ENCODE data around the gene BRME1. TPM values are rescaled to one million over a fixed set of nuclear protein-coding genes. Genes with fewer than 3 reads are reported as not detected.

Gene BRME1
- total and polyA plus RNA-seq, 2 of the 13 experiments (the other 11 are each of a cell fraction or from before 2014, with no cell fraction given): 0.74 to 1.5 TPM

DNA sequence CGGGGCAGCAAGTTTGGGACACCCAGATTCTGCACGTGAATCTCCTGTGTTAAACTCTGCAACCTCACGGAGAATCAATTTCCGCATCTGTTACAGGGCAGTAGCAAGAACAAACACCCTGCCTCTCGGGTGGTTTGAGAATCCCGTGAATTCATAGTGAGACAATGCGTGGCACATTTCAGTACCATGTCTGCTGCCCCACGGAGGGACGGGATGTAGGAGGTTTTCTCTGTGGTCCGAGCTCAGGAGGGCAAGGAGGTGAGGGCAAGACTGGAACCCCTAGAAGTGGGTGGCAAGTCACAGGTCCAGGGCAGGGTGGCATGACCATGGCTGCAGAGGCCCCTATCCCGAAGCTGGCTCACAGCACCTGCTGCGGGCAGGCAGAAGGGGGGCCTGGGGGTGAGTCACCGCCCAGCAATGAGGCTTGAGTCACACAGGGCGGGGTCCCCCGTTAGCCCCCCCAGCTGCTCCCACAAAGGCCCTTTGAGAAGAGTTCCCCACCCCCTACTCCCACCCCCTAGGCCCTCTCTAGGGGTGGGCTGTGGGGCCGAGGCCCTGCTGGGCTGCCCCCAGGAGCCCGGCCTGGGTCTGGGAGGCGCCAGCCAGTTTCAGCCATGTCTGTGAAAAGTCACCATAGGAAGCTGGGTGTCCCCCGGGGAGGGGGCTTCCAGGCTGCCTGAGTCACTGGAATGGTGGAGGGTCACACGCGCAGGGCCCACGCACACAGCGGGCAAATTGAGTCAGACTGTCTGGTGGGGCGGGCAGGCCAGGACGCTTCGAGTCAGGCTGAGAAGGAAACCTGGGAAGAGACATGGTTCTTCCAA is 54.8 kb downstream of the BRME1 start (continued):
- TF ChIP-seq, protein P1, sequence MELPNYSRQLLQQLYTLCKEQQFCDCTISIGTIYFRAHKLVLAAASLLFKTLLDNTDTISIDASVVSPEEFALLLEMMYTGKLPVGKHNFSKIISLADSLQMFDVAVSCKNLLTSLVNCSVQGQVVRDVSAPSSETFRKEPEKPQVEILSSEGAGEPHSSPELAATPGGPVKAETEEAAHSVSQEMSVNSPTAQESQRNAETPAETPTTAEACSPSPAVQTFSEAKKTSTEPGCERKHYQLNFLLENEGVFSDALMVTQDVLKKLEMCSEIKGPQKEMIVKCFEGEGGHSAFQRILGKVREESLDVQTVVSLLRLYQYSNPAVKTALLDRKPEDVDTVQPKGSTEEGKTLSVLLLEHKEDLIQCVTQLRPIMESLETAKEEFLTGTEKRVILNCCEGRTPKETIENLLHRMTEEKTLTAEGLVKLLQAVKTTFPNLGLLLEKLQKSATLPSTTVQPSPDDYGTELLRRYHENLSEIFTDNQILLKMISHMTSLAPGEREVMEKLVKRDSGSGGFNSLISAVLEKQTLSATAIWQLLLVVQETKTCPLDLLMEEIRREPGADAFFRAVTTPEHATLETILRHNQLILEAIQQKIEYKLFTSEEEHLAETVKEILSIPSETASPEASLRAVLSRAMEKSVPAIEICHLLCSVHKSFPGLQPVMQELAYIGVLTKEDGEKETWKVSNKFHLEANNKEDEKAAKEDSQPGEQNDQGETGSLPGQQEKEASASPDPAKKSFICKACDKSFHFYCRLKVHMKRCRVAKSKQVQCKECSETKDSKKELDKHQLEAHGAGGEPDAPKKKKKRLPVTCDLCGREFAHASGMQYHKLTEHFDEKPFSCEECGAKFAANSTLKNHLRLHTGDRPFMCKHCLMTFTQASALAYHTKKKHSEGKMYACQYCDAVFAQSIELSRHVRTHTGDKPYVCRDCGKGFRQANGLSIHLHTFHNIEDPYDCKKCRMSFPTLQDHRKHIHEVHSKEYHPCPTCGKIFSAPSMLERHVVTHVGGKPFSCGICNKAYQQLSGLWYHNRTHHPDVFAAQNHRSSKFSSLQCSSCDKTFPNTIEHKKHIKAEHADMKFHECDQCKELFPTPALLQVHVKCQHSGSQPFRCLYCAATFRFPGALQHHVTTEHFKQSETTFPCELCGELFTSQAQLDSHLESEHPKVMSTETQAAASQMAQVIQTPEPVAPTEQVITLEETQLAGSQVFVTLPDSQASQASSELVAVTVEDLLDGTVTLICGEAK (IDR thresholded peaks at IDR 0.05): no peak
- TF ChIP-seq, protein P1 (CRISPR knock-in tag; IDR thresholded peaks at IDR 0.05): no peak
- TF ChIP-seq KMT2B (CRISPR knock-in tag; IDR thresholded peaks at IDR 0.05) (no peak), TOPORS (CRISPR knock-in tag; IDR thresholded peaks at IDR 0.05) (no peak), ZNF549 (CRISPR knock-in tag; IDR thresholded peaks at IDR 0.05) (no peak), SALL2 (CRISPR knock-in tag; IDR thresholded peaks at IDR 0.05) (no peak), RAD51 (IDR thresholded peaks at IDR 0.05; ENCODE audit: borderline replicate concordance) (no peak), CCDC6 (CRISPR knock-in tag; IDR thresholded peaks at IDR 0.05) (no peak), TBL1XR1 (IDR thresholded peaks at IDR 0.05; ENCODE audit: borderline replicate concordance, low read length, partially characterized antibody) (peak; percentile 52), SRSF9 (IDR thresholded peaks at IDR 0.05; ENCODE audit: borderline replicate concordance, insufficient read depth, low read depth, low read length, poor library complexity, severe bottlenecking) (no peak), HMGA1 (CRISPR knock-in tag; conservative IDR thresholded peaks at IDR 0.05) (no peak), CHD4 (IDR thresholded peaks at IDR 0.05; ENCODE audit: borderline replicate concordance, low read length) (peak; percentile 8; the same call in 1 of the 2 replicates), RFX3 (CRISPR knock-in tag; IDR thresholded peaks at IDR 0.05) (no peak), AGO1 (IDR thresholded peaks at IDR 0.05; ENCODE audit: low read depth, low read length, poor library complexity, severe bottlenecking) (no peak)
- TF ChIP-seq, protein P2, sequence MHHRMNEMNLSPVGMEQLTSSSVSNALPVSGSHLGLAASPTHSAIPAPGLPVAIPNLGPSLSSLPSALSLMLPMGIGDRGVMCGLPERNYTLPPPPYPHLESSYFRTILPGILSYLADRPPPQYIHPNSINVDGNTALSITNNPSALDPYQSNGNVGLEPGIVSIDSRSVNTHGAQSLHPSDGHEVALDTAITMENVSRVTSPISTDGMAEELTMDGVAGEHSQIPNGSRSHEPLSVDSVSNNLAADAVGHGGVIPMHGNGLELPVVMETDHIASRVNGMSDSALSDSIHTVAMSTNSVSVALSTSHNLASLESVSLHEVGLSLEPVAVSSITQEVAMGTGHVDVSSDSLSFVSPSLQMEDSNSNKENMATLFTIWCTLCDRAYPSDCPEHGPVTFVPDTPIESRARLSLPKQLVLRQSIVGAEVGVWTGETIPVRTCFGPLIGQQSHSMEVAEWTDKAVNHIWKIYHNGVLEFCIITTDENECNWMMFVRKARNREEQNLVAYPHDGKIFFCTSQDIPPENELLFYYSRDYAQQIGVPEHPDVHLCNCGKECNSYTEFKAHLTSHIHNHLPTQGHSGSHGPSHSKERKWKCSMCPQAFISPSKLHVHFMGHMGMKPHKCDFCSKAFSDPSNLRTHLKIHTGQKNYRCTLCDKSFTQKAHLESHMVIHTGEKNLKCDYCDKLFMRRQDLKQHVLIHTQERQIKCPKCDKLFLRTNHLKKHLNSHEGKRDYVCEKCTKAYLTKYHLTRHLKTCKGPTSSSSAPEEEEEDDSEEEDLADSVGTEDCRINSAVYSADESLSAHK (CRISPR knock-in tag; IDR thresholded peaks at IDR 0.05; ENCODE audit: borderline replicate concordance): no peak
- TF ChIP-seq, protein P3, sequence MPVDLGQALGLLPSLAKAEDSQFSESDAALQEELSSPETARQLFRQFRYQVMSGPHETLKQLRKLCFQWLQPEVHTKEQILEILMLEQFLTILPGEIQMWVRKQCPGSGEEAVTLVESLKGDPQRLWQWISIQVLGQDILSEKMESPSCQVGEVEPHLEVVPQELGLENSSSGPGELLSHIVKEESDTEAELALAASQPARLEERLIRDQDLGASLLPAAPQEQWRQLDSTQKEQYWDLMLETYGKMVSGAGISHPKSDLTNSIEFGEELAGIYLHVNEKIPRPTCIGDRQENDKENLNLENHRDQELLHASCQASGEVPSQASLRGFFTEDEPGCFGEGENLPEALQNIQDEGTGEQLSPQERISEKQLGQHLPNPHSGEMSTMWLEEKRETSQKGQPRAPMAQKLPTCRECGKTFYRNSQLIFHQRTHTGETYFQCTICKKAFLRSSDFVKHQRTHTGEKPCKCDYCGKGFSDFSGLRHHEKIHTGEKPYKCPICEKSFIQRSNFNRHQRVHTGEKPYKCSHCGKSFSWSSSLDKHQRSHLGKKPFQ (CRISPR knock-in tag; IDR thresholded peaks at IDR 0.05; ENCODE audit: insufficient replicate concordance): no peak
